Skin of body (tissue), 2 donors: ENCODE results near the gene CTBP1. TPM values are rescaled to one million over a fixed set of nuclear protein-coding genes. Genes with fewer than 3 reads are reported as not detected.
"Not testable (repeated sequence)": the region's sequence is repeated elsewhere in the genome, so short reads cannot be mapped to it uniquely, and the experiment has no call there.

Experiments
- DNase-seq: peaks from one replicate; lab custom pipeline; 2025; lab: John Stamatoyannopoulos, UW
- total RNA-seq: library from RNA; depleted of rRNA; stranded (reverse); fragments of >200 nt; gene quantifications from one replicate; pipeline ENCODE4 v1.2.3, GENCODE V29; 2014

The CTBP1 gene
- total RNA-seq: 68.6 TPM

DNA sequence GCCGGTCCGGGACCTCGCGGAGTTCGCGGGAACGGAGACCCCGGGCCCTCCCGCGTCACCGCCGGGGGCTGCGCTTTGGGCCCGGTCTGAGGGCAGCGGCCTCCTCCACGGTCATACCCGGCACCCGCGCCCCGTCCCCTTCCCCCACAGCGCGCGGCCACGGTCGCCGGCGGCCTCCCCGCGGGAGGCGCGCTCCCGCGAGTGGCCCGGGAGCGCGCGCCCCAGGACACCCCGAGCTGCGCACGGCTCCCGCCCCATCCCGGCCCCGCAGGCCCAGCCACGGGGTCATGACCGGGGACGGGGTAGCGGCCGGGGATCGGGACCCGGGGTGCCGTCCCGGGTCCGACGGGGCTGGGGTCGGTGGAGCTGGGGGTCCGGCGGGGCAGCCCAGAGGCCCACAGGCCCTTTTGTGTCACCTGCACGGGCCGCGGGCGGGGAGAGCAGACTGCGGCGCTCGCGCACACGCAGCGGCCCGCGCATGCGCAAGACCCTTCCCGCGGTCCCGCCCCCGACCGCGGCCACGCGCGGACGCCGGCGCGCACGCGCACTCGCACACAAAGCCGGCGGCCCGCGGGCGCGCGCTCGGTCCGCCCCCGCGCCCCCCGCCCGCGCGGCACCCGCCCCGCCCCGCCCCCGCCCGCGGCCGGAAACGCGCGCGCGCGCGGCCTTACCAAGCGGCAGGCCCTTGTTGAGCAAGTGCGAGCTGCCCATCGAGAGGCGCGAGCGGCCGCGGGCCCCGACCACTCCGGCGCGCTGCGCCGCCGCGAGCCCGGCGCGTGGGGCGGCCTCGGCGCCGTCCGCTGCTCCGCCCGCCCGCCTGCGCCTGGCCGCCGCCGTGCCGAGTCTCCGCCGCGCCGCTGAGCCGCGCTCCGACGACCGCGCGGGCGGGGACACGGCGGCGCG lies at the start of gene CTBP1:
Gene CTBP1 (minus strand): TSS at position 886 of the 903 bp plus-strand sequence. CDS start 7,799 bp downstream, outside the sequence.
- DNase-seq: peak; percentile 92

DNA sequence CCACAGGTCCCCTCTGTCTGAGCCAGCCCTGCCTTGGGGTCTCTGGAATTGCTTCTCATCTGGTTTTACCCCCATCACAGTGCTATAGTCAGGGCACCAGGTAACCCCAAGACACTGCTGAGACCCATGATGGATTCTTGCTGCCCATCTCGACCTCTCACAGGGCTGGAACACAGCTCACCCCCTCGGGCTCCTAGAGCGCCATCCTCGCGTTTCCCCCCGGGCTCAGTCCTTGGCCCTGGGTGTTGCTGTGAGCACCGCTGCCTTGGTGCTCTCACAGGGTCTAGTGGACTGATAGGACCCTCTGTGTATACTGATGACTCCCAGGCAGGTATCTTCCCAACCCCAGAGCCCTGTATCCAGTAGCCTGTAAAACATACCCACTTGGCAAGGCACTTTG lies 49.5 kb upstream of the CTBP1 start:
- DNase-seq: no peak

DNA sequence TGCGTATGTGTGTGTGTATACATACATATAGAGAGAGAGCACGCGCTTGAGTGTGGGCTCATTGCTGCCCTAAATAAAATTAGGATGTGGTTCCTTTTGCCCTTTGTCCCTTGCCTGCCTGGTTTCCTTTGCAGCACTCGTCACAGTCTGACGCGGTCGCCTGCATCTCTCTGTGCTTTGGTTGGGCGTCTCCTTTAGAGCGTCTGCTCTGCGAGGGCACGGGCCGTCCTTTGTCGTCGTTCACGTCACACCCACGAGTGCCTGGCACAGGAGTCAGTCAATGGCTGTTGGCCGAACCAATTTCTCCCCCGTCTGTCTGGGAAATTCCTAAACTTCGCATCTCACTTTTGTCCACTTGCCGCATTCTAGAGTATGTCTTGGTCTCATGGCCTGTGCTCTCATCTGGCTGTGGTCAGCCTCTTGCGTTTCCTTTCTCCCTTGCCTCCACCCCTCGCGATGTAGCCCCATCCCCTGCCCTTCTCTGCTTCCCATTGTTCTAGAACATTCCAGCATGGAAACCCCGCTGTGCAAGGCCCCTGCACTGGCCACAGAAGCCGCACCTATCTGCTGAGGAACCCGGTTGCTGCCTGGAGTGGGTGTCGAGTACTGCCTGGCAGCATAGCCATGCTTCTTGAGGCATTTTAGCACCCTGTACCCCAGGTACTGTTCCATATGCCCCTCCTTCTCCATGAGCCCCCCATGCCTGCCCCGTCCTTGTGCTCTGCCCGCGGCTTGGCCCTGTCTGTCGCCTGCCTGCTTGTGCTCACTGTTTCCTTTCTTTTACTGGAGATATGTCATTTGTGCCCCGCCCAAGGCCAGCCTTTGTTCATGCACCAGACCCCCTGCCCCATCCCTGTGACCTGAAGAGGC lies 48.8 kb upstream of the CTBP1 start:
- no peak for DNase-seq

DNA sequence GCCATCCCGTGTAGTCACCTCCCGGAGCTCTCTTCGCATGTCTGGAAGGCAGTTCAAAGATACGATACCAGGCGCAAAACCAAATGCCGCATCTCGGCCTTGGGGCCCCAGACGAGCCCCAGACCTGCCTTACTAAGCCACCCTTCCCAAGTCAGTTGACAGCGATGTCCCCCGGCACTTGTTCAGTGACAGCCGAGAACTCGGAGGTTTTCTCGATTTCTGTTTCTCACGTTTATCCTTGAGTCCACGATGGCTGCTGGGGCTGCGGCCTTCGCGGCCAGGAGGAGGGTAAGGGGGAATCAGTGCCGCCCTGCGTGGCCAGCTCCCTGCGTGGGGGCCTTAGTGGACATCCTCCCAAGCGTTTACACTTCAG lies 48.1 kb upstream of the CTBP1 start:
- DNase-seq: no peak

DNA sequence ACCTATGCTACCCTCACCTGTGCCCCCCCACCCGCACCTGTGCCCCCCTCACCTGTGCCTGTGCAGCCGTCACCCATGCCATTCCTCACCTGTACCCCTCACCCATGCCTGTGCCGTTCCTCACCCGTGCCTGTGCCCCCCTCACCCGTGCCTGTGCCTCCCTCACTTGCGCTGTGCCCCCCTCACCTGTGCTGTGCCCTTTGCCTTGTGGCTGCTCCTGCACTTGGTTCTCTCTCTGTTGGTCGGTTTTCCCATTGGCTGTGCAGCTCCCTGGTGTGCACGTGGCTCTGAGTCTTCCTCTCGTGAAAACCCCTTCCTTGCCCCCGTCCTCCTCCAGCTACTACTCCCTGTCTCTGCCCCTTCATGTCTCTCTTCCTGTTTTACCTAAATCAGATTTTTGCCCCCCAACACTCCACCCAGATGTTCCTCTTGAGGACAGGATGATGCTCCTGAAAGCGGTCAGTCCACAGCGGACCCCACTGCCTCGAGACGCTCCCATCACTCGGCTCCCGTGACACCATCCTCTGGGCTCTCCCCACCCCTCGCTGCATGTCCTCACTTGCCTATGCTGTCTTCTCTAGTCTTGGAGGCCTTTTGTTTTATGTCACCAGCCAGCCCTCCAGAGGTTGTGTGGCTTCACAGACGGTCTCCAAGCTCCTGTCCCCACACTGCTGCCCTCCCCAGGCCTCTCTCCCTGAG lies 47.5 kb upstream of the CTBP1 start:
- no peak for DNase-seq

- no peak for DNase-seq
These were observed 46.6 kb upstream of the CTBP1 start for GRCh38 chr4:1295405-1296055.

GRCh38 chr4:1294891-1295290 lies 46.0 kb upstream of the CTBP1 start:
- no peak for DNase-seq

GRCh38 chr4:1294424-1294823 lies 45.5 kb upstream of the CTBP1 start:
- no peak for DNase-seq

DNA sequence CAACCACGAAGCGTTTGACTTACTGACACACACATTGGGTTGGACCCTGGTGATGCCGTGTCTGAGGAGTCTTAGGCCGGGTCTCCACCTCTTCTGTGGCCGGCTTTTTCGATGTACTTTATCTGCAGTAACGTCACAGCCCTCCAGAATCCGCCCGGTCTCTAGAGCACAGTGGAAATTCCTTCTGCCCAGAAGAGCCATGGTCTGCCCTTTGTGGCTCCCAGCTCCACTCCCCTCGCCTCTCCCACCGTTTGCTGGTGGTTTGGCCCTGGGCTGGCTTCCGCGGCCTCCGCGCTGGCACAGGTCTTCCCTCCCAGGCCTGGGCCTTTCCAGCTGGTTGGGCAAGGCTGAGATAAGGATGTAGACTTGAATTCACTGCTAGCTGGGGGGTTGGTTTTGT lies 45.1 kb upstream of the CTBP1 start:
- DNase-seq: no peak

- DNase-seq: no peak
These were observed 44.6 kb upstream of the CTBP1 start for GRCh38 chr4:1293531-1293941.

DNA sequence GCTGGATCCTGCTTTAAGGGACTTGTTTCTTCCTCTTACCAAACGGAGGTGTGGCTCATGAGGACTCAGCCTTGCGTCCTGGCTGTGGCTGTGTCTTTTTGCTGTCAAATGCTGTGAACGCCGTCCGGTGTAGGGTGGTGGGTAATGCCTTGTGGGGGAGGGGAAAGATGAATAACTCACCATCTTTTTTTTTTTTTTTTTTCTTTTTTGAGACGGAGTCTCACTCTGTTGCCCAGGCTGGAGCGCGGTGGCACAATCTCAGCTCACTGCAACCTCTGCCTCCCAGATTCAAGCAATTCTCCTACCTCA lies 43.7 kb upstream of the CTBP1 start:
- not testable (repeated sequence) for DNase-seq

GRCh38 chr4:1291996-1292702 lies 43.2 kb upstream of the CTBP1 start:
- DNase-seq: no peak

GRCh38 chr4:1291091-1291490 lies 42.2 kb upstream of the CTBP1 start:
- DNase-seq: no peak

DNA sequence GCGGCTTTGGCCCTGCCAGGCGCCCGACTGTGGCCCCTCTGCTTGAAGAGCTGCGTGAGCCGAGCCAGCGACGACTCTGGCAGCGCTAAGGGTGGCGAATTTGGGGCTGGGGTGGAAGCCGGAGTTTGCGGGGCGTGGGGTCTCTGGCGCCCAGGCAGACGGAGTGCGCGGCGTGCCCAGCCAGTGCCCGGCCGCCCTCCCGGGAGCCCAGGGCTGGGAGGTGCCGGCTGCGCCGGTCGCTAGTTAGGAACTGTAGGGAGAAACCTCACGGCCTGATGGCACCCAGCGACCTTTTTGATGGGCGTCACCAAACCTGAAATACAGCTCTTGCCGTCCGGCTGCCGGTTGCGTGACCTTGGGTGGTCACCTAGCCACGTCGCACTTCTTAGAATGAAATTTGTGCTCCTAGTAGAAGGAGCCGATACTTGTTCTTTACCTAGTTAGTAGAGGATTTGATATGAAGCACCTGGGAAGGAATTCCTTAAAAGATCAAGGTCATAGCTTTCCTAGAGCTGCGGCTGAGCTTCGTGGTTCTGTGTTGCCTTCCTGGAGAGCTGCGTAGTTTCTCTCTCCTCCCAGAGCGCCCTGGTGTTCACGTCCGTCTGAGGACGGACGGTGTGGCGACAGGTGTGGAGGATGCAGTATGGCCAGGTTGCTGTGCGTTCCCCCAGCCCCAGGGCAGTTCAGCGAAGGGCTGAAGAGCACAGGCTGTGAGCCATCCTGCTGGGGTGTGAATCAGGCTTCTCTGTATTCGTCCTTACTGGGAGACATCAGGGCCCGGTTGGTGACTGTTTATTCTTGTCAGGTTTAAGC lies 41.4 kb upstream of the CTBP1 start:
- DNase-seq: no peak

DNA sequence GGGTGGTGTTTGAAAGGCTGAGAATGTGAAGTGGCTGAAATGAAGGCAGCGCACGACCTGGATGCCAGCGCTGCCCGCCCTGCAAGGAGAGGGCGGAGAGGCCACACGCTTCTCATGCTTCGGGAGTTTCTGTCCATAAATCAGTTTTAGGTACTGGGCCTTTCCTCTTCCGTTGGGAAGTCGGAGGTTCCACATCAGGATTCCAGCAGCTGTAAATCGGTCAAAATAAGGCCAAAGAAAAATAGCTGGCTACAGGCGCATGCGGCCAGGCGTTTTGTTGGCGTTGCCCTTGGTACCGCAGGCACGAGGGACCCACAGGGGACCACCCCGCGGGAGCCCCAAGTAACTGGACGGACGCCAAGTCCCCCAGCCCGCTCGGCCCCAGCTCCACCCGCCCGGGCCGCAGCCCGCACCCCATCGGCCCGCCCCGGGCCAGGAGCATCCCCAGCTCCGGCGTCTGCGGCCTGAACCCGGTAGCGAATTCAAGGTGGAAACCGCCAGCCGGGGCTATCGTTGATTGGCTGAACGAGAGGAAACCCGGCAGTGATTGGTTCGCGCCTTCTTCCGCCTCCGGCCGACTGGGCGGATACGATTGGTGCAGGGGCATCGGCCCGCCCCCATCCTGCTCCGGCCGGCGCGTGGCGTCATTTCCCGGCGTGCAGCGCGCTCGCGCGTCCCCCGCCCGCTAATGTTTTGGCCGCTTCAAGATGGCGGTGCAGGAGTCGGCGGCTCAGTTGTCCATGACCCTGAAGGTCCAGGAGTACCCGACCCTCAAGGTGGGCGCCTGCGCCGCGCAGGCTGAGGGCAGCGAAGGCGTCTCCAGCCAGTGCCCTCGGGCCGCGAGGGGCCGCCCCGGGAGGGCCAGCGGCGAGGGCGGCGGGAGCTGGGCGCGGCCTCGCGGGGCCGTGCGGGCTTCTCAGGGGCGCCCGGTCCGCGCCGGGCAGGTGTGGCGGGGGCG lies 40.6 kb upstream of the CTBP1 start, which contains the start of gene MAEA:
Gene MAEA (plus strand): TSS at position 685 of the 958 bp plus-strand sequence. CDS start 23 bp downstream, at position 708.
- peak; percentile 97 for DNase-seq

DNA sequence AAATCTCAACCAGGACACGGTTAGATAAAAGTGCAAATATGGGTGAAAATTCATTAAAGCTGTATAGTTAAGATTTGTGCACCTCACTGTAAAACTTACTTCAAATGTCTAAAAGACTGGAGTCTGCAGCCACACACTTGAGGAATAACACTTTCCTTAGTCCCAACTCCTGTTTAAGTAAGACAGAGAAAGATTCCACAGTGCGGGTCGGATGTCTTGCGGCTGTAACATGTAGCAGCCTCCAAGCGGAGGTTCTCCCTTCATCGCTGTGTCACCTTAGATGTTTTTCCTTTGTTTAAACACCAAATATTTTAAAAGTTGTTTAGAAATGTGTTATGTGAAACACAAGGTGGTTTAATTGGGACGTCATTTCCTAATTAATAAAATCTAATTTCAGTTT lies 39.9 kb upstream of the CTBP1 start:
- no peak for DNase-seq

DNA sequence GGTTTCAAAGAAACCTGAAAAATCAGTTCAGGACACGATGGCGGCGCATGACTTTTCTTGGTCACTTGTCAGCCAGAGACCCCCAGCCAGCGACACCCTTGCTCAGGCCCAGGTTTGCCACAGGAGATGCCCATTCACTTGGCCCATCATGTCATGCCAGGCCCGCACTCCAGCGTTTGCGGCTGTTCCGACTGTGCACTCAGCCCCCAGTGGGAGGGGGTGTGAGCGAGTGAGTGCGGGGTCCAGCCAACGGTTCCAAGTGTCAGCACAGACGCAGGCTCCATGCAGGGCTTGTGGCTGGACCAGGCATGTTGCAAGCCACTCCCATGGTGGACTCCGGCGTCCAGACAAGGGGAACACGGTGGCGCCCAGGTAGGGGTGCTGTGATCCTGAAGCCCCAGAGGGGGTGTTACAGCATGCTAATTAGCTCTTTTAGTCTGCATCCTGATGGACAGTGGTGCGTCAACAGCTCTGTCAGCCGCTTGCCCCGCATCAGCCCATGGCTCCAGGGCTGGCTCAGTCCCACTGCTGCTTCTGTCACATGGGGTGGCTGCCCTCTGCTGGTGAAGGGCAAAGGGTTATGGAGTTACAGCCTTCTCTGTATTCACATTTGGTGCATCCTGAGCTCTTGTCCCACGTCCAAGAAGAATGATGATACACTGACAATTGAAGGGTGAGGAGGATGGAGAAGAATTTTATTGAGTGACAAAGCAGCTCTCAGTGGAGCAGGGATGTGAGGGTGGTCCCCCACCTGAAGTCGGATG lies 37.0 kb upstream of the CTBP1 start:
- DNase-seq: no peak
